GM18517 (cell line): ENCODE results near the gene PHTF2.
A peak's percentile ranks its signal among the peaks of the same experiment; 100 is the strongest.

Source experiments
- ATAC-seq: cut with Tn5 transposase; IDR thresholded peaks from one replicate; pipeline ENCODE4 v1.9.1; 2021; ENCODE audit warnings: mild to moderate bottlenecking, moderate library complexity; ENCODE audit not compliant: unreplicated experiment

PHTF2 gene

DNA sequence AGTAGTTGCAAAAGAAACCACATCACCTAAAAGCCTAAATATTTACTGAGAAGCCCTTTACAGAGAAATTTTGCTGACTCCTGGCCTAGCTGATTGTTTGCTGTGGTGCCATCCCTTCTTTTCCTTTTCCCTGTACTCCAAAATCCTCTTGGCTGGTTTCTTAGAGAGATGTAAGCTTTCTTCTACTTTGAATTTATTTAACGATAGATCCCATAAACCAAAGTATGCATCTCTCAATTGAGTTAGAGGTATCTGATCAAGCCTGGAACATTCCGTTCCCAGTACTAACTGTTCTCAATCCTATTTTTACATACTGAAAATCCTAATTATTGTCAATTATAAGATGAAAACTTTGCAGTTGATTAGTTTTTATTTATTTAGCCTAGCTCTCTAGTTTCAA is 6.6 kb upstream of the PHTF2 start:
- no peak for ATAC-seq

DNA sequence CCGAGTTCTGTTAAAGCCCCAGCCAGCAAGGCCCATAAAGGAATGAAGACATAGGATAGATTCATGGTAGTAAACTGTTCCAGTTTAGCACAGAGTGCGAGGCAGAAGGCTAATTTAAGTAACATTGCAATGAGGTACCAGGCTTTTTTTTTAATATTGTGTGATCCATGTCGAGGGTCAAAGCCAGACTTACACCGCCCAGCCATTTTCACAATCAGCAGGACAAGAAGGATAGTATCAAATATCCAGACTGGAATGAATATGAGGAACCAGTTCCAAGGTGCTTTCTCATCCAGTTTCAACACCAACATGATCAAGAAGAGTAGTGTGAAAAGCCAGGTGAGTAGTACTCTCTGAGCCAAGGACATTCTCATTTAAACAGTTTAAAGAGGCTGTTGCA is 4.6 kb upstream of the PHTF2 start:
- no peak for ATAC-seq

DNA sequence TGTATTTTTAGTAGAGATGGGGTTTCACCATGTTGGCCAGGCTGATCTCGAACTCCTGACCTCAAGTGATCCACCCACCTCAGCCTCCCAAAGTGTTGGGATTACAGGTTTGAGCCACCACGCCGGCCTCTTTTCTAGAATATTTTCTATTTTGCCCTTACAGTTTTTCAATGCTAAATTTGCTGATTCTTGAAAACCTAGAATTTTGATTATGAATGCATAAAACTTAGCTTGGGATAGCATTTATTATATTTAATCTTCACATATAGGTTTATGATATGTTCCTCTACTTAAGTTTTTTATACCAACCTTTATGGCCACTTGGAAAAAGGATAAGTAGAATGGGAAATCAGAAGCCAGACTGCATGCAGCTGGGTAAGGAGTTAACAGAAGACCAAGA is 2.5 kb upstream of the PHTF2 start:
- no peak for ATAC-seq

DNA sequence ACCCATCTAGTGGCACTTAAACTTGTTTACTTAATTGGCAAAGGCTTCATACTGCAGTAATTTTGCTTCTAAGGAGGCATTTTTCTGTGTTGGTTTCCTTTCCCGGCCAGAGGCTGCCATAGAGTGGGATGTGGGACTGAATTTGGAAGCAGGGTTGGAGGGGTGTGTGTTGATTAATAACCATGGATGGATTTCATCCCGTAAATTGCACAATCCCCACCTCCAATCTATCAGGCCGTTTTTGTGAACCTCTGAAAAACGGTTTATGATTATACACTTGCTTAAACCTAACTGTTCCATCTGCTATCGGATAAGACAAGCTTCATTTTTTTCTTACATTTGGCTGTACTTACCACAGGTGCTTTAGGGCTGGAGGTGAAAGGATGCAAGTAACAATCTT is 1.6 kb upstream of the PHTF2 start:
- no peak for ATAC-seq

DNA sequence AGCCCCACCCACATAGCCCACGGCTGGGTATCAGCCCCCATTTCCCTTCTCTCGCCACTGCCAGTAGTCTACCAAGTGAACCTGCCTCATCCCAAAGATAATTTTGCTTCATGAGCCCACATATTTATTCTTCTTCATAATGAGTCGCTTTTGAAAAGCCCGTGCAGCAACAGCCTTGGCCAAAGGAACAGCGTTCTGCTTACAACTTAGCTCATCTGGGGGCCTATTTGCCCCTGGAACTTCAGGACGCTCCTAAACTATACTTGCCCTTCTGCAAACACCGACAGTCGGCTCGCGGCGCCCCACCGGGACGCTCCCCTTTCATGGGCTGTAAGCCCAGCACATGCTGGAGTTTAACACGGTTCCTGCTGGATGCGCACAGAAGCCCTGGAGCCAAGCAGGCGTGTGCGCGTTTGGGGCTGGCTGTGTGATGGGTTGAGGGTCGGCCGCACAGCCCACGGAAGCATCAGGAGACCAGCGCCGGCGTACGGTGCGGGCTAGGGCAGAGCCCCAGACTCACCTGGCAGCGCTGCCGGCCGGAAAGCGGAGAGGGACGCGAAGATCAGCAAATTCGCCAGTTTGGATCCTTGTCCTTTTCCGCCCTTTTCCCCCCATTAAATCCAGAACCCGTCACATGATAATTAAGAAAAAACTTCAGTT is 709 bp upstream of the PHTF2 start:
- ATAC-seq = peak; percentile 21

DNA sequence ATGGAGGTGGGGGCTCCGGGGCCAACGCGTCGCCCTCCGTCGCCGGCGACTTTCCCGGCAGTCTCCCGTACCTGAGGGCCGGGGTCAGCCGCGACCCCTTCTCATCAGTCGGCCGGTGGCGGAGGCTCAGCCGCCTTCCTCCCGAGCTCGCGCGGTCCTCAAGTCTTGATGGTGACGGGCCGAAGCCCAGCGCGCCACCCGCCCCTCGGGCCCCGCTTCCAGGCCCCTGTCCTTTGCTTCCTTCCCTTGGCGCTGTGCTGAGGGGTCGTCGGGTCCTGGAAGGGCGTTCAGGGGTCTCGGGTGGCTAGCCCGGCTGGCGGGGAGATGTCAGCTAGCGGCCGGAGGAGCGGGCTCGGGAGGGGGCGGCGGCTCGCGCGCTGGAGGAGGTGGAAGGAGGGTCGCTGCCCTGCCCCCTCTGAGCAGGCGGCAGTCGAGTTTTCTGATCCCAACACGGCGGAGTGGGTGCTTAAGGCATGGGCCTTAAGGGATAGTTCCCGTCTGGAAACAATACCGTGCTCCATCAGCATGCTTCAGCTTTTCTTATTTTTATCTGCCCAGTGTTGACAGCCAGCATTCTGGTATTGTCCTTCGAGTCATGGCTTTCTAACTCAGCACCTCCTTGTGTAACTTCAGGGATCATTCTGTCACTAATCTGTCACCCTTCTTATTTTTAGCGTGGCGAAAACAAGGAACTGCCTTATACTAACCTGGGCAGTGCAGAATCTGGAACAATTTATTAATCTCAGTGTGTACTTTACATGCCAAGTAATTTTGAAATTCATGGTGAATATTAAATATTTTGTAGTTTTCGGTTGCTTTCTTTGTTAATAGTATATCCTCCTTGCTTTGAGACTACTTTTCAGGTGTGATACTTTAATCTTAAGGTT is 748 bp downstream of the PHTF2 start:
- no peak for ATAC-seq

DNA sequence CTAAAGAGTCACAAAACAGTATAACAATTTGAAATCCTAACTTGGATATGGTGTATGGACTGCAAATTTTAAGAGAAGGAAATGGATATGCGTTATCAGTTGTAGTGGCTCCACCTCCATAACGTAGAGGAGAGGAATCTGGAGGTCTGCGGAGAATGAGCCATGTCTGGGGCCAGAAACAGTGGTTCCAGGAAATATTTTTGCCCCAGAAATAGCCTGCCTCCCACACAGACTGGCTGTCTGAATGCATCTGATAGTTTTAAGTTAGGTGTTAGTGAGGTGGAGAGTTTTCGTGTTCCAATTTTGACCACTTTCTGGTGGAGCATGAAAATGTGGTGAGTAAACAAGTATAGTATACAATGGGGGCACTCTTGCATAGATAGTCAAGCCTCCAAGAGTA is 1.6 kb downstream of the PHTF2 start:
- no peak for ATAC-seq

DNA sequence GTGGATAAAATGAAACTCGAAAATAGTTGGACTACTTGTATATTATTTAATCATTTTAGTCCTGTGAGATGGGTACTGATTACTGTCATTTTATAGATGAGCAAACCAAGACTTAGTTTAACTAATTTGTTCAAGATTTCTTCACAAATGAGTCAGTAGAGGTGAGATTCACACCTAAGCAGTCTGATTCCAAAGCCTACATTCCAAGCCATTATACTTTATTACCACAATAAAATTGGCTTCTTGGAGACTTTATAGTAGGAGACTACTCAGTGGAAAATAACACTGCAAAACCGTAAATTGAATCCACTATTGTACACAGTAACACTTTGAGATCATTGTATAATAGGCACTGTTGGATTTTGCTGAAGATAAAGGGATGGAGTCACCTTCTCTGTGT is 2.2 kb downstream of the PHTF2 start:
- ATAC-seq = no peak

DNA sequence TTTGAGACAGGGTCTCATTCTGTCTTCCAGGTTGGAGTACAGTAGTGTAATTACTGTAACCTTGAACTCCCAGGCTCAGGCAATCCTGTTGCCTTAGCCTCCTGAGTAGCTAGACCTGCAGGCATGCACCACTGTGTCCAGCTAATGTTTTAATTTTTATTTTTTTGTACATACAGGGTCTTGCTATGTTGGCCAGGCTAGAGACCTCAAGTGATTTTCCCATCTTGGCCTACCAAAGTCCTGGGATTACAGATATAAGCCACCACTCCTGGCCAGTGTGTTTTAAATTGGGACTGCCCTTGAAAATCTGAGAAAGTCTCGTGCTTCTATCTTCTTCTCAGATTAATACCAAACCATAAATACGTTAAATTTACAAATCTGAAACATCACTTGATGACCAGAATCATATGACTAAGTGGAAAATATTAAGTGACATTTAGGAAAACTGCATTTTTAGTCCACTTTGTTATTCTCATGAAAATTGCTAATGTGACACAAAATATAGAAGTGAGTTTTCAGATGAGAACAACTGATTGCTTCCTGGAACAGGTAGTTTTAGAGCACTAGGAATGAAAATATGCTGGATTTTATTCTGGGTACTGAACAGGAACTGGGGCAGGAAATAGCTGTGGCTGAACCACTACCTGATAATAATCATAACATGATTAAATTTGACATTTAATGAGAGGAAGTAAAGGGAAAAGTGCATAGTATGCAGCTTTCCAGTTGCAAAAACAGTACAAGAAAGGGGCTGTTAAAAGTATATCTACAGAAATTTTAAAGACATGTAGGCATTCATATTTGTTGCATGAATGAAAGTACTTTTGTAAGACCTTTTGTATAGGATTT is 4.2 kb downstream of the PHTF2 start:
- ATAC-seq = no peak

DNA sequence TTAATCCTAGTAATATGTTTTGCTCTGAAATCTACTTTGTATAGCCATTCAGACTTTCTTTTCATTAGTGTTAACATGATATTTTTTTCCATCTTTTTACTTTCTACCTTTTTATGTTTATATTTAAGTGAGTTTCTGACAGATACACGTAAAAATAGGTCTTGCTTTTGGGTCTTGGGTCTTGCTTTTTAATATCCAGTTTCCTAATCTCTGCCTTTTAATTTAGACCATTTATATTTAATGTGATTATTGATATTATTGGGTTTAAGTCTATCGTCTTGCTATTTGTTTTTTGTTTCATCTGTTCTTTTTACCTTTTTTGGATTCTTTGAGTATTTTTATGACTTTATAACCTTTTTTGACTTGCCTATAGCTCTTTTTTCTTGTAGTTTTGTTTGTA is 7.9 kb downstream of the PHTF2 start:
- no peak for ATAC-seq

DNA sequence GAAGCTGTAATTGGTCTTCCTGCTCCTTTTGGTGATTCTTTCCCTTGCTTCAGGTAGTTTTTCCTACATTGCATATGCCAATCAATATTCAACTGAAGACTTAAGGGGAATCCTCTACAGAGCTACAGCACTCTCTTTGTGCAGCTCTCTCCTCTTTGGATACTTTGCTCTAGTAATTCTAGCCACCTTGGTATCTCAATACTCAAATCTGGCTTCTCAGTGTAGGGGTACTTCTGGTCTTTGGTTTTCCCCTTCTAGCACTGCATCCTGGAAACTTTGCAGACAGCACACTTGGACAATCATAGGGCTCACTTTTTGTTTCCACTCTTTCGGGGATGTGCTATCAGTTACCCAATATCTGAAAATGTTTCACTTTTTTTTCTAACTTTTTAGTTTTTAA is 9.9 kb downstream of the PHTF2 start:
- ATAC-seq = no peak

DNA sequence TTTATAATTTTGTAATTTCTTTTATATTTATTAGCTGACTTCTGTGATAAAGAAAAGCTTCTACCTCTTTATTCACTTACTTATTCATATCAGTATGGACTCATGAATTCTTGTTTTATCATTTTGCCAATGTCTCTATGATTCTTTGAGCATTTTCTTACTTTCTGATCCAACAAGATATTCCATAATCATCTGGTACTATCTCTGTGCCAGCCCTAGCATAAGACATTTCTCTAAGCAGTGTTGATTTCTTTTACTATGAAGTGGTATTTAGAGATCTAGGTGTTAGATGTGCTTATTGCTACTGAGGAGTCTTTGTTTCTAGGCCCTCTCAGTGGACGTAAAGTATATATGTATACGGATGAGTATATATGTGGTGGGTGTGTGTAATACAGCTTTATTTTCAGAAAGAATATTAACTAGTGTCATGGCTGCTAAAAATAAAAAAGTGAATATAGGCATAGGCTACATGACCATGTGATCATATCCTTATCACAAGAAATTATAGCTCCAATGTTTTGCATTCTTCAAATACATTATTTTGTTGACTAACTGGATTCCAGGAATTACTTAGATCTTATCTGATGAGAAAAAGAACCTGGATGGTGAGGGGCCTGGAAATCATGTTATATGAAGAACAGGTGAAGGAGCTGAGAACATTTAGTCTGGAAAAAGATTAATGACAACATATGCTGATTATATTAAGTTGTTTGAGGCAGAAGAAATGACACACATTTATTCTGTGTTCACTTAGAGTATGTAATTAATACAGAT is 13.1 kb downstream of the PHTF2 start:
- no peak for ATAC-seq

DNA sequence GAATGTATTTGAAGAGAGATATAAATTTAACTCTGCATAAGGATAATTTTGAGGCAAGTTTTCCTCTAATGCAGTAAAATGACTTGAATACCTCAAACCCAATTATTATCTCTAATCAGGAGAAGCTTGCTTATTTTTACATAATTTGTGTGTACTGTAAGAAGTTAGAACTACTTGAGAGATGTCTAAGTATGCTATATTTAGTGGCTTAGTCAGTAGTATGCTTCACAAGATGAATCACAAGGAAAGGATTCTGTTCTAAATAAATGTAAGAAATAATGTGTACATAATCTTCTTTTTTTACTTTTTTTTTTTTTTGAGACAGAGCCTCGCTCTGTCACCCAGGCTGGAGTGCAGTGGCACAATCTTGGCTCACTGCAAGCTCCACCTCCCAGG is 13.7 kb downstream of the PHTF2 start:
- no peak for ATAC-seq

DNA sequence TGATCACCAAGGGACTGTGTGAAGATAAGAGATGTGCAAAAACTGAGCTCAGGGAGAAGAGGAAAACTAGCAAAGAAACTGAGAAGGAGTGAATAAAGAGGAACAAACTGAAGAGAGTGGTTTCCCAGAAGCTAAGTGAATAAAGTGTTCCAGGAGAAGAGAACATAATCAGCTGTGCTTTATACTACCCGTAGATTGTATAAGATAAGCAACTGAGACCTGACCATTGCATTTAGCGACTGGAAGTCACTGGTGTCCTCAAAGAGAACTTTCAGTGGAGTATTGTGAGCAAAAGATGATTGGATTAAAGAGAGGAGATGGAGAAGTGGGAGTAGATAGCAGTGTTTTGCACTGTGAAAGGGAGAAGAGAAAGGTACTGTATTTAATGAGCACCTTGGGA is 14.6 kb downstream of the PHTF2 start:
- no peak for ATAC-seq

DNA sequence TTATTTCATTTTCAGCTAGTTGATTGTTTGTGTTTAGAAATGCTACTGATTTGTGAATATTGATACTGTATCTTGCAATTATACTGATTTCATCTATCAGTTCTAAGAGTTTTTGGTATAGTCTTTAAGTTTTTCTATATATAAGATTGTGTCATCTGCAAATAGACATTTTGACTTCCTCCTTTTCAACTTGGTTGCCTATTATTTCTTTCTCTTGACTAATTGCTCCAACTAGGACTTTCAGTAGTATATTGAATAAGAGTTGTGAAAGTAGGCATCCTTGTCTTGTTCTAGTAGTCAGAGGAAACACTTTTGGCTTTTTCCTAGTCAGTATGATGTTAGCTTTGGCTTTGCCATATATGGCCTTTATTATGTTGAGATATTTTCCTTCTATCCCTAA is 20.4 kb downstream of the PHTF2 start:
- ATAC-seq = no peak

DNA sequence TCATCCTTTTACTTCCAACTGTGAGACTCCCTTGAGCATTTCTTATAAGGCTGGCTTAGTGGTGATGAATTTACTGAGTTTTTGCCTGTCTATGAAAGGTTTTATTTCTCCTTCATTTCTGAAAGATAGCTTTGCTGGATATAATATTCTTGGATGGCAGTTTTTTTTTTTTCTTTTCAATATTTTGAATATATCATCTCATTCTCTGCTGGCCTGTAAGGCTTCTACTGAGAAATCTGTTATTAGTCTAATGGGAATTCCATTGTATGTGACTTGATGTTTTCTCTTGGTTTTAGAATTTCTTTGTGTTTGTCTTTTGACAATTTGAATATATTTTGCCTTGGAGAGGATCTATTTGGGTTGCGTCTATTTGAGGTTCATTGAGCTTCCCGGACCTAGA is 22.4 kb downstream of the PHTF2 start:
- ATAC-seq = no peak

DNA sequence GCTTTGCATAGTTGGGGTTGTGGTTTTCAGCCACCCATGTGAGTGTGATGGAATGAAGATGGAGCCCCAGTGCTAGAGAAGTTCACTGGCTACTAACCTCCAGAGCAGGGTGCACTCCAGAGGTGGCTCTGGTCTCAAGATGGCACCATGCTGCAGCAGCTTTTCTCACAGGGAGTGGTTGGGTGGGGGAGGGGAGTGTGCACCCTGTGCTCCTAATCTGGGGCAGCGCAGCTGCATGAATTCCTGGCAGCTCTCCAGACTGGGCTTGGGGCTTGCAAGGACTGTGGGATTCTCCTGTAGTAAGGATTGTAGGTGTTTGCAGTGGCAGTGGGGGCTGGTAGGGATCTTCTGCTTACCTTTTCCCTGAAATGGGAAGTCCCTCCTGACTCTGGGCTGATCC is 23.7 kb downstream of the PHTF2 start:
- no peak for ATAC-seq

DNA sequence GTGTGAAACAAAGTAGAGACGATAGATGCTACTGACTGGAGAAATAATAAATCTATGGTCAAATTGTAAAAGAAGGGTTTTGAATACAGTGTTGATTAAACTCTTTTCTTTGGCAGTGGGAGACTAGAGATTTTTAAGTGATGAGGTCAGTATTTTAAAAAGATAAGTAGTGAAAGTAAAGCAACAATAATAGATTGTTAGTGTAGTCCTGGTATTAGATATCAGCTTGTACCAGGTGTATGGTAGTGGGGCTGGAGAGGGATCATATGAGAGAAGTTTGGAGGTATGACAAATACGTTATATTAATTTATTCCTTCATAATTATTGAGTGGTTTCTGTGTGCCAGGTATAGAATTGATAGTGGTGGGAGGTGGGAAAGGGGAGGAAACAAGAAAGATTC is 25.2 kb downstream of the PHTF2 start:
- ATAC-seq = peak; percentile 35

DNA sequence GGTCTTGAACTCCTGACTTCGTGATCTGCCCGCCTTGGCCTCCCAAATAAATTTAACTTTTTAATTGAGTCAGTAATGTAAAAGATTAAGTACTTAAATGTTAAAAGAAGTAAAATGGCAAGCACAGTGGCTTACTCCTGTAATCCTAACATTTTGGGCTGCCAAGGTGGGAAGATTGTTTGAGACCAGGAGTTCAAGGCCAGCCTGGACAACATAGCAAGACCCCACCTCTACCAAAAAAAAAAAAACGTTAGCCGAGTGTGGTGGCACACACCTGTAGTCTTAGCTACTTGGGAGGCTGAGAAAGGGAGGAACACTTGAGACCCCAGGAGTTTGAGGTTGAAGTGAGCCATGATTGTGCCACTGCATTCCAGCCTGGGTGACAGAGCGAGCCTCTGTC is 26.1 kb downstream of the PHTF2 start:
- no peak for ATAC-seq

DNA sequence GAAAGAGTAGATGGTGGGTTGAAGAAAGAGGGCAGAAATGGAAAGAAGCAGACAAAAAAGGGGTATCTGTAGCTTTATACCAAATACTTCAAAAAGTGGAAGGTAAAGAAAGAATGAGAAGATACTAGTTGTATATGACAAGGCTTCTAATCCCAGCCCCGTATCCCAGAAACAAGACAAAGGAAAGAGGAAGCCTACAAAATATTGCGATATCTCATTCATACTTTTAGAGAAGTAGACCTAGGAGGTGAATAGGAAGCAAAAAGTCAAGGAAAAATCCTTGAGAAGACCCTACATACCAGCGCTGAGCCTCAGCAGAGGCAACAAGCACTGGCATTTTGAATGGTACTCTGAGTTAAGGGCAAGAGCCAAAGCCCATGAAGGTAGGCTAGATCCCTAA is 26.6 kb downstream of the PHTF2 start:
- no peak for ATAC-seq

DNA sequence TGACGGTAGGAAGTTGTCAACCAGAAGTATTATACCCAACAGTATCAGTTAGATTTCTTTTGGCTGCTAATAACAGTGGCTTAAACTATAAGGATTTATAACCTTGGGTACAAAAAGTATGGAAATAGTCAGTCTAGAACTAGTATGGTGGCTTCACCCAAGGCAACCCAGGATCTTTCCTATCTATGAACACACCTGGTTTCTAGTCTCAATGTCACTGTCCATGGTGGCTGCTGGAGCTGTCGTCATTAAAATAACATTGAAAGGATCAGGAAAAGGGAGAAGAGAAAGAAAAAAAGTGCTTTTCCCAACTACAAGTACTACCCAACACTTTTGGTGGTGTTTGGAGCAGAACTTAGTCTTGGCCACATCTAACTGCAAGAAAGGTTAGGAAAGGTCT is 27.7 kb downstream of the PHTF2 start:
- no peak for ATAC-seq
